ENCODE measurements around the gene RNF157.

- peak; percentile 59; the same call in 1 of the 2 replicates for TF ChIP-seq POLR2A (IDR thresholded peaks at IDR 0.05; ENCODE audit: low read depth, low read length)
- TF ChIP-seq CTCF (conservative IDR thresholded peaks at IDR 0.05; ENCODE audit: low read depth, low read length): no peak
- TF ChIP-seq RFX5 (IDR thresholded peaks at IDR 0.05; ENCODE audit: low read depth, low read length): no peak
- no peak for TF ChIP-seq BHLHE40 (IDR thresholded peaks at IDR 0.05; ENCODE audit: low read depth, low read length)
- no peak for TF ChIP-seq ELK1 (IDR thresholded peaks at IDR 0.05; ENCODE audit: borderline replicate concordance, low read depth, low read length)
Measured at GRCh38 chr17:76272541-76273444, 32.5 kb upstream of the RNF157 start.

Measured in IMR-90 (cell line).